Trophoblast cell (in vitro differentiated cells and primary cell): ENCODE results near the gene FAM184A.

Experiments
- DNase-seq, 2 donors: peaks; one replicate each; pipeline ENCODE4 v3.0.0-alpha.2; 2016
- H2AFZ ChIP-seq: 2 replicates; pipeline ENCODE4 v1.6.1; 2013; ENCODE audit warnings: low read length, moderate library complexity, mild to moderate bottlenecking; ENCODE audit not compliant: insufficient read depth, poor library complexity
- H2AK5ac ChIP-seq: 2 replicates; pipeline ENCODE4 v1.6.1; 2013; ENCODE audit warnings: mild to moderate bottlenecking, low read length
- H2BK120ac ChIP-seq: 2 replicates; pipeline ENCODE4 v1.6.1; 2013; ENCODE audit warnings: low read length, mild to moderate bottlenecking, moderate library complexity; ENCODE audit not compliant: insufficient read depth, poor library complexity
- H2BK12ac ChIP-seq: 2 replicates; pipeline ENCODE4 v1.6.1; 2013; ENCODE audit warnings: mild to moderate bottlenecking, low read length, moderate library complexity
- H2BK5ac ChIP-seq: 2 replicates; pipeline ENCODE4 v1.6.1; 2013; ENCODE audit warnings: low read length, low read depth, moderate library complexity, mild to moderate bottlenecking; ENCODE audit not compliant: poor library complexity
- H3K14ac ChIP-seq: 2 replicates; pipeline ENCODE4 v1.6.1; 2013; ENCODE audit warnings: mild to moderate bottlenecking, low read length
- H3K18ac ChIP-seq: 2 replicates; pipeline ENCODE4 v1.6.1; 2013; ENCODE audit warnings: mild to moderate bottlenecking, low read length
- H3K23ac ChIP-seq: 2 replicates; pipeline ENCODE4 v1.6.1; 2013; ENCODE audit warnings: low read length
- H3K27ac ChIP-seq: 2 replicates; pipeline ENCODE4 v1.5.1; 2013; ENCODE audit warnings: low read depth, mild to moderate bottlenecking, inconsistent platforms, low read length, moderate library complexity
- H3K27me3 ChIP-seq: 2 replicates; pipeline ENCODE4 v1.6.1; 2013; ENCODE audit warnings: inconsistent platforms, mild to moderate bottlenecking, low read length, moderate library complexity; ENCODE audit not compliant: insufficient read depth
- H3K36me3 ChIP-seq, 2 experiments: 1 replicate in 1 of 2; 2 replicates in 1 of 2; pipeline ENCODE4 v1.6.1; 2013; ENCODE audit warnings: low read length in 2 of 2, mild to moderate bottlenecking in 2 of 2, moderate library complexity in 1 of 2; ENCODE audit not compliant: insufficient read depth in 2 of 2, control insufficient read depth in 1 of 2
- H3K4ac ChIP-seq: 2 replicates; pipeline ENCODE4 v1.6.1; 2013; ENCODE audit warnings: low read depth, mild to moderate bottlenecking, low read length, moderate library complexity
- H3K4me1 ChIP-seq, 2 experiments: 1 replicate in 1 of 2; 2 replicates in 1 of 2; pipeline ENCODE4 v1.6.1; 2013; ENCODE audit warnings: low read length in 2 of 2, mild to moderate bottlenecking in 2 of 2, moderate library complexity in 1 of 2; ENCODE audit not compliant: insufficient read depth in 2 of 2, control insufficient read depth in 1 of 2
- H3K4me2 ChIP-seq: 2 replicates; pipeline ENCODE4 v1.6.1; 2013; ENCODE audit warnings: inconsistent platforms, mild to moderate bottlenecking, low read length, moderate library complexity
- H3K4me3 ChIP-seq: 2 replicates; pipeline ENCODE4 v1.5.1; 2013; ENCODE audit warnings: mild to moderate bottlenecking, low read depth, low read length, inconsistent platforms
- H3K79me1 ChIP-seq: one replicate; pipeline ENCODE4 v1.6.1; 2013; ENCODE audit warnings: low read length
- H3K79me2 ChIP-seq: 2 replicates; pipeline ENCODE4 v1.6.1; 2013; ENCODE audit warnings: low read length, mild to moderate bottlenecking; ENCODE audit not compliant: control insufficient read depth, insufficient read depth, poor library complexity
- H3K9ac ChIP-seq: 2 replicates; pipeline ENCODE4 v1.6.1; 2013; ENCODE audit warnings: mild to moderate bottlenecking, low read length
- H3K9me3 ChIP-seq: 2 replicates; pipeline ENCODE4 v1.6.1; 2013; ENCODE audit warnings: low read depth, mild to moderate bottlenecking, control low read depth, inconsistent platforms, low read length; ENCODE audit not compliant: insufficient read depth
- H4K12ac ChIP-seq: 2 replicates; pipeline ENCODE4 v1.6.1; 2013; ENCODE audit warnings: low read depth, mild to moderate bottlenecking, low read length, moderate library complexity
- H4K8ac ChIP-seq: 2 replicates; pipeline ENCODE4 v1.6.1; 2013; ENCODE audit warnings: low read depth, mild to moderate bottlenecking, low read length, moderate library complexity
- H4K91ac ChIP-seq: one replicate; pipeline ENCODE4 v1.6.1; 2013; ENCODE audit warnings: low read depth, mild to moderate bottlenecking, low read length, moderate library complexity
- WGBS: extraction: QIAGEN DNeasy Blood & Tissue Kit; methylation state at CpG from one replicate; pipeline ENCODE4 v1.1.7; 2013; ENCODE audit warnings: missing lambda C conversion rate; ENCODE audit not compliant: insufficient read length, insufficient coverage; ENCODE audit errors: extremely low coverage; 5-methylcytosine and 5-hydroxymethylcytosine counted together

FAM184A gene

DNA sequence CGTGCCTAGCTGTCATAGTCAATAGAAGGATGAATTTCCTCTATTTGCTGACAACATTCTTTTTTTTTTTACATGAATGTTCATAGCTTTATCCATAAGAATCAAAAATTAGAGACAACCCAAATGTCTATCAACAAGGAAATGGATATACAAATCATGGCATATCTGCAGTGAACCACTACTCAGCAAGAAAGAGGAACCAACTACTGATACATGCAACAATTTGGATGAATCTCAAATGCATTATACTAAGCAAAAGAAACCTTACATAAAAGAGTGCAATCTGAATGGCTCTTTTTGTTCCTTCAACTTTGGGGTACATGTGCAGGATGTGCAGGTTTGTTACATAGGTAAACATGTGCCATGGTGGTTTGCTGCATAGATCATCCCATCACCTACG lies 125.8 kb downstream of the FAM184A start:
- Histone ChIP-seq H3K4me3 (no peak overlapping the region), H2BK5ac (no peak overlapping the region), H4K91ac (no peak overlapping the region), H2BK12ac (no peak overlapping the region), H3K27me3 (no peaks in the 10 kb centered on the region), H4K8ac (no peak overlapping the region), H2AK5ac (no peak overlapping the region), H3K4me1 (no peaks in the 10 kb centered on the region), H2BK120ac (no peak overlapping the region), H3K36me3 (no peaks in the 10 kb centered on the region), H3K18ac (no peak overlapping the region), H2AFZ (no peak overlapping the region), H3K4me2 (no peak overlapping the region), H3K79me2 (no peaks in the 10 kb centered on the region), H3K23ac (no peak overlapping the region), H3K4ac (no peak overlapping the region), H3K9me3 (no peaks in the 10 kb centered on the region), H3K27ac (no peak overlapping the region), H4K12ac (no peak overlapping the region), H3K79me1 (no peaks in the 10 kb centered on the region), H3K9ac (no peak overlapping the region), H3K14ac (no peak overlapping the region)
- no CpG with 5 or more reads among the region's 2 CpGs for WGBS
- DNase-seq = no peak

GRCh38 chr6:118945217-118945616 lies 133.2 kb downstream of the FAM184A start:
- H2BK120ac ChIP-seq = no peak overlapping the region

DNA sequence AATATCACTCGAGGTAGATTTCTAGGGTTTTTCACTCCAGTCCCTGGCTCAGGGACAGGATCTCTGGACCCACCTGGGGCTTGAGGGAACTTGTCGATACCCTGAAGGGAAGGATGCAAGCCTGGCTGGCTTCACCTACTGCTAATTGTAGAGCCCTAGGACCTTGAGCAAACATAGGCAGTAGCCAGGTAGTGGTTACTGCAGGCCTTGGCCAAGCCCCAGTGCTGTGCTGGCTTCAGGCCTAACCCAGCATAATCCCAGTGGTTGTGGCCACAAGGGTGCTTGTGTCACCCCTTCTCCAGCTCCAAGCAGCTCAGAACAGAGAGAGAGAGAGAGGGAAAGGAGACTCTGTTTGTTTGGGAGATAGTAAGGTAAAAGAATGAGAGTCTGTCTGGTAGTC lies 137.7 kb downstream of the FAM184A start:
- H2BK5ac ChIP-seq = no peak overlapping the region
- H2AFZ ChIP-seq = no peak overlapping the region
- H2AK5ac ChIP-seq = no peak overlapping the region
- H2BK12ac ChIP-seq = no peak overlapping the region
- peaks cover 4% of the 10 kb centered on the region for H3K9me3 ChIP-seq
- H3K79me2 ChIP-seq = no peaks in the 10 kb centered on the region
- no CpG with 5 or more reads among the region's 2 CpGs for WGBS
- H3K18ac ChIP-seq = no peak overlapping the region
- no peak overlapping the region for H3K14ac ChIP-seq
- H3K4me2 ChIP-seq = no peak overlapping the region
- H3K23ac ChIP-seq = no peak overlapping the region
- H3K4me3 ChIP-seq = no peak overlapping the region
- no peak overlapping the region for H3K27ac ChIP-seq
- H2BK120ac ChIP-seq = no peak overlapping the region
- DNase-seq = no peak
- H3K79me1 ChIP-seq = no peaks in the 10 kb centered on the region
- H3K4me1 ChIP-seq = no peaks in the 10 kb centered on the region
- no peak overlapping the region for H4K91ac ChIP-seq
- no peak overlapping the region for H4K8ac ChIP-seq
- peaks cover 0 to 1% of the 10 kb centered on the region in 2 experiments for H3K36me3 ChIP-seq
- no peak overlapping the region for H3K9ac ChIP-seq
- H3K4ac ChIP-seq = no peak overlapping the region
- H4K12ac ChIP-seq = no peak overlapping the region
- no peaks in the 10 kb centered on the region for H3K27me3 ChIP-seq

More at GRCh38 chr6:118945217-118945616, 133.2 kb downstream of the FAM184A start:
- no peak overlapping the region for H2BK5ac ChIP-seq
- H4K12ac ChIP-seq = no peak overlapping the region
- H3K36me3 ChIP-seq = peaks cover 0 to 4% of the 10 kb centered on the region in 2 experiments
- H3K4me1 ChIP-seq = no peaks in the 10 kb centered on the region
- H3K79me2 ChIP-seq = no peaks in the 10 kb centered on the region
- peaks cover 4% of the 10 kb centered on the region for H3K9me3 ChIP-seq
- H3K14ac ChIP-seq = no peak overlapping the region
- H3K4me3 ChIP-seq = no peak overlapping the region
- no peak overlapping the region for H2AFZ ChIP-seq
- no peak overlapping the region for H2AK5ac ChIP-seq
- H3K4ac ChIP-seq = no peak overlapping the region
- no peak overlapping the region for H3K23ac ChIP-seq
- H3K79me1 ChIP-seq = no peaks in the 10 kb centered on the region
- no peak overlapping the region for H4K91ac ChIP-seq
- no peak overlapping the region for H3K18ac ChIP-seq
- no peak overlapping the region for H3K4me2 ChIP-seq
- H3K27ac ChIP-seq = no peak overlapping the region
- H3K27me3 ChIP-seq = no peaks in the 10 kb centered on the region
- no peak overlapping the region for H2BK12ac ChIP-seq
- no peak overlapping the region for H4K8ac ChIP-seq
- H3K9ac ChIP-seq = no peak overlapping the region
- no peak for DNase-seq

- Histone ChIP-seq H2BK12ac (no peak overlapping the region), H3K14ac (no peak overlapping the region), H4K12ac (no peak overlapping the region), H3K27ac (no peak overlapping the region), H3K9ac (no peak overlapping the region), H3K9me3 (peaks cover 4% of the 10 kb centered on the region), H3K4ac (no peak overlapping the region), H4K8ac (no peak overlapping the region), H3K4me3 (no peak overlapping the region), H2AK5ac (no peak overlapping the region), H2BK5ac (no peak overlapping the region), H3K23ac (no peak overlapping the region), H3K36me3 (peaks cover 0 to 1% of the 10 kb centered on the region in 2 experiments), H3K79me2 (peaks cover 2% of the 10 kb centered on the region), H2AFZ (no peak overlapping the region), H3K18ac (no peak overlapping the region), H2BK120ac (no peak overlapping the region), H3K79me1 (peaks cover 2% of the 10 kb centered on the region), H3K27me3 (no peaks in the 10 kb centered on the region), H4K91ac (no peak overlapping the region), H3K4me1 (no peaks in the 10 kb centered on the region), H3K4me2 (no peak overlapping the region)
- DNase-seq = no peak
- no CpG with 5 or more reads among the region's 1 CpG for WGBS
Measured at GRCh38 chr6:118939683-118940082, 138.8 kb downstream of the FAM184A start.
